HepG2 (cell line): ENCODE measurements around the gene SHROOM1. TPM values are rescaled to one million over a fixed set of nuclear protein-coding genes. Genes with fewer than 3 reads are reported as not detected.

Experiments
- ATAC-seq: fragments of 200-7000 bp; cut with Tn5 transposase; 3 replicates; pipeline ENCODE4 v1.9.1; 2020; ENCODE audit warnings: mild to moderate bottlenecking, moderate library complexity
- BruUV-seq: library from RNA; stranded (reverse); fragments of 400-500 nt; replicated peaks from 2 replicates; lab custom pipeline; 2021; lab: Mats Ljungman, UMichigan
- CTCF ChIA-PET: fragments of 300-600 bp; formaldehyde crosslinking; extraction: SDS; loops from one replicate; lab custom pipeline; 2021; ENCODE audit warnings: low total read pairs, inconsistent platforms, low intra/inter-chr PET ratio; lab: Yijun Ruan, JAX
- POLR2A ChIA-PET: fragments of 350-600 bp; sonication (Branson Sonifier 250); formaldehyde crosslinking; loops from one replicate; lab custom pipeline; 2020; ENCODE audit warnings: antibody characterized with exemption, inconsistent platforms; lab: Yijun Ruan, JAX
- DNase-seq: peaks from one replicate; pipeline ENCODE4 v3.0.0-alpha.2; 2015; ENCODE audit warnings: low spot score
- FAIRE-seq: peaks from 3 replicates; lab custom pipeline; 2011; peaks lifted over from hg19 to GRCh38; lab: Jason Lieb, UNC
- H2AFZ ChIP-seq: one replicate; pipeline ENCODE4 v1.6.1; 2011; ENCODE audit warnings: low read length, inconsistent platforms
- H3K27ac ChIP-seq: fragments of 300-600 bp; 3 replicates; pipeline ENCODE4 v1.8.0; 2011; ENCODE audit warnings: mixed run types, mild to moderate bottlenecking, mixed read lengths, low read length, inconsistent platforms; ENCODE audit not compliant: insufficient read depth; ENCODE audit errors: extremely low read length
- H3K27me3 ChIP-seq, 2 experiments: fragments of 200-600 bp in 1 of 2; 2 replicates in 1 of 2; 3 replicates in 1 of 2; pipeline versions ENCODE4 v1.6.0 to v1.8.0; 2011; ENCODE audit warnings: low read length in 2 of 2, mild to moderate bottlenecking in 2 of 2, moderate library complexity in 2 of 2, inconsistent platforms in 1 of 2; ENCODE audit not compliant: insufficient read depth in 2 of 2, control insufficient read depth in 1 of 2
- H3K36me3 ChIP-seq, 2 experiments: fragments of 200-600 bp in 1 of 2; replicated peaks in 1 of 2; 2 replicates in 1 of 2; 3 replicates in 1 of 2; pipeline versions ENCODE4 v1.5.1 to v1.8.0; 2011; ENCODE audit warnings: low read length in 2 of 2, inconsistent platforms in 1 of 2; ENCODE audit not compliant: insufficient read depth in 2 of 2, control insufficient read depth in 1 of 2
- H3K4me1 ChIP-seq: 2 replicates; pipeline ENCODE4 v1.5.1; 2012; ENCODE audit warnings: low read length, inconsistent platforms; ENCODE audit not compliant: insufficient read depth
- H3K4me2 ChIP-seq: 2 replicates; pipeline ENCODE4 v1.6.0; 2011; ENCODE audit warnings: low read depth, low read length, inconsistent platforms
- H3K4me3 ChIP-seq, 3 experiments: fragments of 200-600 bp in 1 of 3; sonication (generic), shearing (Covaris generic) in 1 of 3; replicated peaks in 1 of 3; 2 replicates each; pipeline ENCODE4 v1.5.1; 2011 to 2016; ENCODE audit warnings: low read length in 3 of 3, inconsistent platforms in 2 of 3, low read depth in 2 of 3, mild to moderate bottlenecking in 2 of 3, control low read depth in 1 of 3, mixed read lengths in 1 of 3; ENCODE audit not compliant: insufficient read depth in 1 of 3
- H3K79me2 ChIP-seq: one replicate; pipeline ENCODE4 v1.6.1; 2011; ENCODE audit warnings: low read length, inconsistent platforms; ENCODE audit not compliant: insufficient read depth
- H3K9ac ChIP-seq: 2 replicates; pipeline ENCODE4 v1.6.0; 2011; ENCODE audit warnings: mild to moderate bottlenecking, low read depth, low read length, inconsistent platforms; ENCODE audit not compliant: insufficient read depth
- H3K9me3 ChIP-seq: 2 replicates; pipeline ENCODE4 v1.5.1; 2012; ENCODE audit warnings: mild to moderate bottlenecking, low read length
- H4K20me1 ChIP-seq: 2 replicates; pipeline ENCODE4 v1.6.0; 2011; ENCODE audit warnings: inconsistent platforms, mild to moderate bottlenecking, low read length, moderate library complexity; ENCODE audit not compliant: insufficient read depth
- HOXA7 ChIP-seq: sonication (generic); formaldehyde crosslinking; IDR thresholded peaks from 2 replicates; pipeline ENCODE4 v1.8.1; 2022; ENCODE audit warnings: mild to moderate bottlenecking, missing genetic modification reagents, moderate library complexity
- PHF8 ChIP-seq: sonication (generic); formaldehyde crosslinking; IDR thresholded peaks from 2 replicates; pipeline ENCODE4 v1.5.0; 2020; ENCODE audit warnings: missing genetic modification reagents
- RORA ChIP-seq: sonication (generic); formaldehyde crosslinking; IDR thresholded peaks from 2 replicates; pipeline ENCODE4 v1.5.0; 2020; ENCODE audit warnings: mild to moderate bottlenecking, missing genetic modification reagents, moderate library complexity
- TMF1 ChIP-seq: sonication (generic); formaldehyde crosslinking; IDR thresholded peaks from 2 replicates; pipeline ENCODE4 v1.8.1; 2022; ENCODE audit warnings: low read depth, missing genetic modification reagents
- ZMYM4 ChIP-seq: sonication (generic); formaldehyde crosslinking; IDR thresholded peaks from 2 replicates; pipeline ENCODE4 v1.8.1; 2023; ENCODE audit warnings: mild to moderate bottlenecking, missing genetic modification reagents
- ZNF205 ChIP-seq: IDR thresholded peaks from 2 replicates; pipeline ENCODE4 v1.6.1; 2018; ENCODE audit warnings: missing biosample characterization, missing genetic modification reagents
- ZNF777 ChIP-seq: sonication (generic); formaldehyde crosslinking; IDR thresholded peaks from 2 replicates; pipeline ENCODE4 v1.4.0; 2020; ENCODE audit warnings: missing genetic modification reagents
- WGBS: methylation state at CpG from one replicate; pipeline ENCODE4 v1.1.6; 2017; ENCODE audit warnings: low lambda C conversion rate; 5-methylcytosine and 5-hydroxymethylcytosine counted together
- in situ Hi-C: cut with HindIII; loops from 2 replicates; pipeline ENCODE4 v1.10.0; 2017; ENCODE audit warnings: low pct_unique_long_range_greater_than_20kb; ENCODE audit not compliant: extremely low pct_ligation_motif_present
- intact Hi-C: fragments of 100-400 bp; cut with micrococcal nuclease; formaldehyde crosslinking; loops from one replicate; pipeline ENCODE4 v1.10.0; 2022; ENCODE audit not compliant: unreplicated experiment
- polyA plus RNA-seq, 8 experiments: library from polyadenylated mRNA; depleted of rRNA in 3 of 8; stranded (reverse) in 7 of 8; unstranded in 1 of 8; fragments of >200 nt; fragmentation: Illumina TruSeq in 4 of 8; extraction: Trizol in 4 of 8; gene quantifications; 2 replicates each; pipeline versions ENCODE4 v1.2.1 to v1.2.3, GENCODE V29; 2011 to 2016; ENCODE audit warnings: low read depth in 4 of 8, missing spikeins in 1 of 8, mixed read lengths in 1 of 8; ENCODE audit not compliant: insufficient read depth in 1 of 8
- total RNA-seq, 5 experiments: library from RNA; depleted of rRNA; stranded (reverse); fragments of >200 nt; fragmentation: Illumina TruSeq; extraction: Trizol; gene quantifications; 2 replicates each; pipeline ENCODE4 v1.2.3, GENCODE V29; 2016; ENCODE audit warnings: low read depth in 1 of 5
- TF ChIP-seq, protein P1 (sequence below): sonication (generic); formaldehyde crosslinking; IDR thresholded peaks from 2 replicates; pipeline ENCODE4 v1.8.0; 2022; ENCODE audit warnings: mild to moderate bottlenecking, missing genetic modification reagents, moderate library complexity
- TF ChIP-seq, protein P2 (sequence below): sonication (generic); formaldehyde crosslinking; IDR thresholded peaks from 2 replicates; pipeline ENCODE4 v1.4.0; 2020; ENCODE audit warnings: mild to moderate bottlenecking, missing genetic modification reagents
- TF ChIP-seq, protein P3 (sequence below): sonication (generic); formaldehyde crosslinking; IDR thresholded peaks from 2 replicates; pipeline ENCODE4 v1.5.0; 2020; ENCODE audit warnings: mild to moderate bottlenecking, missing genetic modification reagents, borderline replicate concordance
- TF ChIP-seq, protein P4 (sequence below): sonication (generic); formaldehyde crosslinking; IDR thresholded peaks from 2 replicates; pipeline ENCODE4 v1.5.0; 2020; ENCODE audit warnings: missing genetic modification reagents, mild to moderate bottlenecking, borderline replicate concordance

The SHROOM1 gene
- total and polyA plus RNA-seq, 2 of the 13 experiments (the other 11 are each of a cell fraction or from before 2014, with no cell fraction given), result 18.2 to 25.7 TPM

- Histone ChIP-seq H3K27ac (peak within 1 kb of the TSS; percentile 55), H3K9me3 (no peaks in the 10 kb centered on the region), H3K9ac (peak within 1 kb of the TSS; percentile 84), H4K20me1 (no peaks in the 10 kb centered on the region), H3K4me2 (peak within 1 kb of the TSS; percentile 75), H3K4me1 (peaks cover 47% of the 10 kb centered on the region), H3K36me3 (no peaks in the 10 kb centered on the region), H3K4me3 (peak within 1 kb of the TSS; percentile 66 to 93 (median 72)), H3K27me3 (no peaks in the 10 kb centered on the region), H3K79me2 (peaks cover 38% of the 10 kb centered on the region), H2AFZ (no peak within 1 kb of the TSS)
- WGBS, result 40% methylated on average over 12 of the region's 82 CpGs
- intact Hi-C loops, result loop anchor here (2.0 kb wide), 2 partner anchors 29 to 43 kb away; no protein-coding TSS in a partner anchor
- CTCF ChIA-PET, result no interaction called here
- peak; percentile 28 for FAIRE-seq
- POLR2A ChIA-PET, result interaction anchor here (0.6 to 4.2 kb wide), 3 partner anchors 30 to 178 kb away, joined by 3 to 21 read pairs (median 10); no protein-coding TSS in a partner anchor
- in situ Hi-C loops, result no loop called here
- peak; percentile 60 for ATAC-seq
- no peak for DNase-seq
- no TSS peak for BruUV-seq
- TF ChIP-seq PHF8 (CRISPR knock-in tag) (peak; percentile 49), RORA (no peak), ZNF205 (CRISPR knock-in tag) (peak; percentile 58; the same call in 1 of the 2 replicates), ZMYM4 (CRISPR knock-in tag) (0 out of 2 replicates have a peak, but pooled peaks have one; percentile 12), TMF1 (CRISPR knock-in tag) (no peak; the same call in 1 of the 2 replicates), ZNF777 (peak; percentile 95), HOXA7 (CRISPR knock-in tag) (no peak)
- TF ChIP-seq, protein P1, sequence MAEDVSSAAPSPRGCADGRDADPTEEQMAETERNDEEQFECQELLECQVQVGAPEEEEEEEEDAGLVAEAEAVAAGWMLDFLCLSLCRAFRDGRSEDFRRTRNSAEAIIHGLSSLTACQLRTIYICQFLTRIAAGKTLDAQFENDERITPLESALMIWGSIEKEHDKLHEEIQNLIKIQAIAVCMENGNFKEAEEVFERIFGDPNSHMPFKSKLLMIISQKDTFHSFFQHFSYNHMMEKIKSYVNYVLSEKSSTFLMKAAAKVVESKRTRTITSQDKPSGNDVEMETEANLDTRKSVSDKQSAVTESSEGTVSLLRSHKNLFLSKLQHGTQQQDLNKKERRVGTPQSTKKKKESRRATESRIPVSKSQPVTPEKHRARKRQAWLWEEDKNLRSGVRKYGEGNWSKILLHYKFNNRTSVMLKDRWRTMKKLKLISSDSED, result 0 out of 2 replicates have a peak, but pooled peaks have one; percentile 36
- TF ChIP-seq, protein P2, sequence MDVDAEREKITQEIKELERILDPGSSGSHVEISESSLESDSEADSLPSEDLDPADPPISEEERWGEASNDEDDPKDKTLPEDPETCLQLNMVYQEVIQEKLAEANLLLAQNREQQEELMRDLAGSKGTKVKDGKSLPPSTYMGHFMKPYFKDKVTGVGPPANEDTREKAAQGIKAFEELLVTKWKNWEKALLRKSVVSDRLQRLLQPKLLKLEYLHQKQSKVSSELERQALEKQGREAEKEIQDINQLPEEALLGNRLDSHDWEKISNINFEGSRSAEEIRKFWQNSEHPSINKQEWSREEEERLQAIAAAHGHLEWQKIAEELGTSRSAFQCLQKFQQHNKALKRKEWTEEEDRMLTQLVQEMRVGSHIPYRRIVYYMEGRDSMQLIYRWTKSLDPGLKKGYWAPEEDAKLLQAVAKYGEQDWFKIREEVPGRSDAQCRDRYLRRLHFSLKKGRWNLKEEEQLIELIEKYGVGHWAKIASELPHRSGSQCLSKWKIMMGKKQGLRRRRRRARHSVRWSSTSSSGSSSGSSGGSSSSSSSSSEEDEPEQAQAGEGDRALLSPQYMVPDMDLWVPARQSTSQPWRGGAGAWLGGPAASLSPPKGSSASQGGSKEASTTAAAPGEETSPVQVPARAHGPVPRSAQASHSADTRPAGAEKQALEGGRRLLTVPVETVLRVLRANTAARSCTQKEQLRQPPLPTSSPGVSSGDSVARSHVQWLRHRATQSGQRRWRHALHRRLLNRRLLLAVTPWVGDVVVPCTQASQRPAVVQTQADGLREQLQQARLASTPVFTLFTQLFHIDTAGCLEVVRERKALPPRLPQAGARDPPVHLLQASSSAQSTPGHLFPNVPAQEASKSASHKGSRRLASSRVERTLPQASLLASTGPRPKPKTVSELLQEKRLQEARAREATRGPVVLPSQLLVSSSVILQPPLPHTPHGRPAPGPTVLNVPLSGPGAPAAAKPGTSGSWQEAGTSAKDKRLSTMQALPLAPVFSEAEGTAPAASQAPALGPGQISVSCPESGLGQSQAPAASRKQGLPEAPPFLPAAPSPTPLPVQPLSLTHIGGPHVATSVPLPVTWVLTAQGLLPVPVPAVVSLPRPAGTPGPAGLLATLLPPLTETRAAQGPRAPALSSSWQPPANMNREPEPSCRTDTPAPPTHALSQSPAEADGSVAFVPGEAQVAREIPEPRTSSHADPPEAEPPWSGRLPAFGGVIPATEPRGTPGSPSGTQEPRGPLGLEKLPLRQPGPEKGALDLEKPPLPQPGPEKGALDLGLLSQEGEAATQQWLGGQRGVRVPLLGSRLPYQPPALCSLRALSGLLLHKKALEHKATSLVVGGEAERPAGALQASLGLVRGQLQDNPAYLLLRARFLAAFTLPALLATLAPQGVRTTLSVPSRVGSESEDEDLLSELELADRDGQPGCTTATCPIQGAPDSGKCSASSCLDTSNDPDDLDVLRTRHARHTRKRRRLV (CRISPR knock-in tag), result no peak
- TF ChIP-seq, protein P3, sequence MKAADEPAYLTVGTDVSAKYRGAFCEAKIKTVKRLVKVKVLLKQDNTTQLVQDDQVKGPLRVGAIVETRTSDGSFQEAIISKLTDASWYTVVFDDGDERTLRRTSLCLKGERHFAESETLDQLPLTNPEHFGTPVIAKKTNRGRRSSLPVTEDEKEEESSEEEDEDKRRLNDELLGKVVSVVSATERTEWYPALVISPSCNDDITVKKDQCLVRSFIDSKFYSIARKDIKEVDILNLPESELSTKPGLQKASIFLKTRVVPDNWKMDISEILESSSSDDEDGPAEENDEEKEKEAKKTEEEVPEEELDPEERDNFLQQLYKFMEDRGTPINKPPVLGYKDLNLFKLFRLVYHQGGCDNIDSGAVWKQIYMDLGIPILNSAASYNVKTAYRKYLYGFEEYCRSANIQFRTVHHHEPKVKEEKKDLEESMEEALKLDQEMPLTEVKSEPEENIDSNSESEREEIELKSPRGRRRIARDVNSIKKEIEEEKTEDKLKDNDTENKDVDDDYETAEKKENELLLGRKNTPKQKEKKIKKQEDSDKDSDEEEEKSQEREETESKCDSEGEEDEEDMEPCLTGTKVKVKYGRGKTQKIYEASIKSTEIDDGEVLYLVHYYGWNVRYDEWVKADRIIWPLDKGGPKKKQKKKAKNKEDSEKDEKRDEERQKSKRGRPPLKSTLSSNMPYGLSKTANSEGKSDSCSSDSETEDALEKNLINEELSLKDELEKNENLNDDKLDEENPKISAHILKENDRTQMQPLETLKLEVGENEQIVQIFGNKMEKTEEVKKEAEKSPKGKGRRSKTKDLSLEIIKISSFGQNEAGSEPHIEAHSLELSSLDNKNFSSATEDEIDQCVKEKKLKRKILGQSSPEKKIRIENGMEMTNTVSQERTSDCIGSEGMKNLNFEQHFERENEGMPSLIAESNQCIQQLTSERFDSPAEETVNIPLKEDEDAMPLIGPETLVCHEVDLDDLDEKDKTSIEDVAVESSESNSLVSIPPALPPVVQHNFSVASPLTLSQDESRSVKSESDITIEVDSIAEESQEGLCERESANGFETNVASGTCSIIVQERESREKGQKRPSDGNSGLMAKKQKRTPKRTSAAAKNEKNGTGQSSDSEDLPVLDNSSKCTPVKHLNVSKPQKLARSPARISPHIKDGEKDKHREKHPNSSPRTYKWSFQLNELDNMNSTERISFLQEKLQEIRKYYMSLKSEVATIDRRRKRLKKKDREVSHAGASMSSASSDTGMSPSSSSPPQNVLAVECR, result peak; percentile 36; the same call in 1 of the 2 replicates
- TF ChIP-seq, protein P4, sequence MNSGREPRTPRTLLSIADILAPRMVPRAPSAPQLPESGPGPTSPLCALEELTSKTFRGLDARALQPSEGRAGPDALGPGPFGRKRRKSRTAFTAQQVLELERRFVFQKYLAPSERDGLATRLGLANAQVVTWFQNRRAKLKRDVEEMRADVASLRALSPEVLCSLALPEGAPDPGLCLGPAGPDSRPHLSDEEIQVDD, result peak; percentile 60; the same call in 1 of the 2 replicates
Observed at GRCh38 chr5:132777209-132778069, 53.0 kb downstream of the SHROOM1 start, which contains the start of gene SEPTIN8. Gene SEPTIN8 (minus strand): TSS chr5:132777239. CDS start chr5:132777137, 102 bp downstream.
